ENCODE results near the gene CKS1B. TPM values are rescaled to one million over a fixed set of nuclear protein-coding genes. Genes with fewer than 3 reads are reported as not detected.
A peak's percentile ranks its signal among the peaks of the same experiment; 100 is the strongest.

The CKS1B gene
- total and polyA plus RNA-seq, 4 donors, result 19.3 to 58.9 (median 32.2) TPM

DNA sequence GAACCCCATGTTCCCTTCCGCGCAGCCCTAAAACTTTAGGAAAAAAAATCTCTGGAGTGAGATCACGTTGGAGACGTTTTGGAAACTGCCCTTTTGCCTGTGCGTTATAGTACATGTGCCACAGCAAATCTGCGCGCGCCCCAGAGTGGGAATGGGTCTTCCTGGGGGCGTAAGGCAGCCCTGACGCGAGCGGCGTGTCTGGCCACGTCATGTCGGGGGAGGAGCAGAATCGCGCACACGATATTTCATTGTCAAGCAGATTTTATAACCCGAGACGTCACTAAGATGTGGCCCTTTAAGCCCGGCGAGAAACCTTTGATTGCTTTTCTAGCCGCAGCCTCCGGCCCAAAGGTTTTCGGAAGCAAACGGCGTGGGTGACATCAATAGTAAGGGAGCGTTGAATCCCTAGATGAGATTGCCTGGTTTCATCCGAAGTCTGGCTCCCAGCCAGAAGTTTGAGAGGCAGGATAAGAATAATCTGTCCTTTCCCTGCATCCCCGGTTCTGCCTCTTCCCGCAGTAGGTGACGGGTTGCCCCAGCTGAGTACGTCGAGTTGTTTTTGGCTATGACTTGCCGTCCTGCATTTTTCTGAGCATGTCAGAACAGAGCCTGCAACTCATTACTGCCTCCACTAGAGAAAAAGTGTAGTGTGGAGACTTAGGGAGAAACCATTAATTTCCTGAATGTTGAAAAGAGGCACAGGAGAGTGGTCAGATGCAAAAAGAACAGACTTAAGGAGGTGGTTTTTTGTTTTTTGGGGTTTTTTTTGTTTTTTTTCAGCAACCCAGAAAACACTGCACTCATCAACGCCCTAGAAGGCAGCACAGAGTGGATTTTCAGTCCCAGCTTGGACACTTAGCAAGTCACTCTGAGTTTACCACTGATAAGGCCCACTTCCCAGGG lies 37.1 kb upstream of the CKS1B start:
- Histone ChIP-seq H3K36me3 (ENCODE audit: control insufficient read depth in 1 of 2, insufficient read depth in 2 of 2, low read length in 1 of 2) (no peaks in the 10 kb centered on the region), H3K4me3 (ENCODE audit: low read length in 2 of 2) (peak overlapping the region; percentile 12 to 42), H3K27me3 (ENCODE audit: control insufficient read depth in 1 of 2, insufficient read depth in 2 of 2, low read length in 1 of 2) (no peaks in the 10 kb centered on the region), H3K27ac (ENCODE audit: low read depth in 1 of 2, low read length in 2 of 2) (peak overlapping the region; percentile 64 to 68), H3K4me1 (ENCODE audit: control insufficient read depth in 1 of 2, insufficient read depth in 2 of 2, low read length in 2 of 2) (no peaks in the 10 kb centered on the region), H3K9me3 (ENCODE audit: control insufficient read depth, low read length) (no peaks in the 10 kb centered on the region)
- ATAC-seq (ENCODE audit: low FRiP score) (peak; percentile 94), DNase-seq (peak; percentile 96 to 97)
- intact Hi-C loops (cut with DNase I), result loop anchor here in 1 of 2 donors (5.0 kb wide), 2 partner anchors 65 to 380 kb away; partner anchors contain the start of genes UBE2Q1 and ZBTB7B
- 0% methylated on average over 36 of the region's 36 CpGs for WGBS, 2 donors

DNA sequence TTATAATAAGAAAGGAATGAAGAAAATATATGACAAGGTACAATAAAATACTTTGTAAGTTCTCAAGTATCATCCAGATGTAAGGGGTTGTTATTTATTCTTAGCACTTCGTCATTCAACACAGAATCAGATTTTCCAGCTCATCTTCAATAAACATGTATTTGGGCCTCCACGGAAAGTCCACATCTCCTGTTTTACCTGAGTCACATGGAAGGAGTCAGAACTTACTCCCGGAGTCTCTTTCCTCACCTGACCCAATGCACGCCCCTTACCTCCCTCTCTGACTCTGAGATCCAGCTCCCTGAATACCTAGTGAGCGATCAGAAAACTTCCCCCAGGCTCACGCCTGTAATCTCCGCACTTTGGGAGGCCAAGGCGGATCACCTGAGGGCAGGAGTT lies 36.5 kb upstream of the CKS1B start:
- H3K27ac ChIP-seq (ENCODE audit: low read depth in 1 of 2, low read length in 2 of 2), result peak overlapping the region; percentile 68 to 86
- DNase-seq (peak in 1 of 2 donors; percentile 40), ATAC-seq (ENCODE audit: low FRiP score) (no peak)
- H3K4me3 ChIP-seq (ENCODE audit: low read length in 2 of 2), result peak overlapping the region in 1 of 2 donors; percentile 12
- no peaks in the 10 kb centered on the region for H3K9me3 ChIP-seq (ENCODE audit: control insufficient read depth, low read length)
- WGBS, 2 donors, result 76 to 81% methylated on average over 8 of the region's 8 CpGs
- intact Hi-C loops (cut with DNase I), result loop anchor here in 1 of 2 donors (5.0 kb wide), 2 partner anchors 64 to 381 kb away; partner anchors contain the start of genes UBE2Q1 and ZBTB7B
- no peaks in the 10 kb centered on the region for H3K27me3 ChIP-seq (ENCODE audit: control insufficient read depth in 1 of 2, insufficient read depth in 2 of 2, low read length in 1 of 2)
- no peaks in the 10 kb centered on the region for H3K36me3 ChIP-seq (ENCODE audit: control insufficient read depth in 1 of 2, insufficient read depth in 2 of 2, low read length in 1 of 2)
- no peaks in the 10 kb centered on the region for H3K4me1 ChIP-seq (ENCODE audit: control insufficient read depth in 1 of 2, insufficient read depth in 2 of 2, low read length in 2 of 2)

DNA sequence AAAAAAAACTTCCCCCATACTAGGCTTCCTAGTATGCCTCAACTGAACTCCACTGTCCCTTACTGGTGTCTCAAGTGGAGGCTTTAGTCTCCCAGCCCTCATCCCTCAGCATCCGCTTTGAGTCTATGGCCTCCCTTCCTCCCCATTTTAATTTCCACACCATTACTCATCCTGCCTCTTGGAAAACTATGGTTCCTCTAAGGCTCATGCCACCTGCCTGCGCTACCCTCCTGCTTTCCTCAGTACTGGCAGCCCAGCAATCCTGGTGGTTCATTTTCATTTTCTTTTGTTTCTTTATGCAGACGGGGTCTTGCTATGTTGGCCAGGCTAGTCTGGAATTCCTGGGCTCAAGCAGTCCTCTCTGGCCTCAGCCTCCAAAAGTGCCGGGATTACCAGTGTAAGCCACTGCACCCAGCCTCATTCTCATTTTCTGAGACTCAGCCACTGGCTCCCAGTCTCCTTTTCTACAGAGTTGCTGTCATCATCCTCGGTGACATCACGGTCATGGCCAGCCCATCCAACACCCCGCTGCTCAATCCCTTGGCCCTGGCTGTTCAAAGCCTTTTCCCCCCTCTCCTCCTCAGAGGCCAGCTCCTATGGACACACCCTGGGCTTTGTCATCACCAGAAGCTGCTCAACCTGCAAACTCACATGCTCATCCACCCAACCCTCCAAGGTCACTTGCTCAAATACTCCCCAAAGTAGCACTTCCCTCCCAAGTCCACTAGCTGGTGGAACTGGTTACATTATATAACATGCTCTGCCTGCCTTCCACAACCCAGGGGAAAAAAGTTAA lies 35.7 kb upstream of the CKS1B start:
- Histone ChIP-seq H3K4me1 (ENCODE audit: control insufficient read depth in 1 of 2, insufficient read depth in 2 of 2, low read length in 2 of 2) (no peaks in the 10 kb centered on the region), H3K9me3 (ENCODE audit: control insufficient read depth, low read length) (no peaks in the 10 kb centered on the region), H3K27ac (ENCODE audit: low read depth in 1 of 2, low read length in 2 of 2) (peak overlapping the region in 1 of 2 donors; percentile 9), H3K27me3 (ENCODE audit: control insufficient read depth in 1 of 2, insufficient read depth in 2 of 2, low read length in 1 of 2) (no peaks in the 10 kb centered on the region), H3K4me3 (ENCODE audit: low read length in 2 of 2) (no peak overlapping the region), H3K36me3 (ENCODE audit: control insufficient read depth in 1 of 2, insufficient read depth in 2 of 2, low read length in 1 of 2) (no peaks in the 10 kb centered on the region)
- DNase-seq (peak in 1 of 2 donors; percentile 32), ATAC-seq (ENCODE audit: low FRiP score) (no peak)
- intact Hi-C loops (cut with DNase I), result loop anchor here in 1 of 2 donors (5.0 kb wide), 2 partner anchors 63 to 382 kb away; partner anchors contain the start of genes UBE2Q1 and ZBTB7B
- 88 to 92% methylated on average over 7 of the region's 7 CpGs for WGBS, 2 donors

DNA sequence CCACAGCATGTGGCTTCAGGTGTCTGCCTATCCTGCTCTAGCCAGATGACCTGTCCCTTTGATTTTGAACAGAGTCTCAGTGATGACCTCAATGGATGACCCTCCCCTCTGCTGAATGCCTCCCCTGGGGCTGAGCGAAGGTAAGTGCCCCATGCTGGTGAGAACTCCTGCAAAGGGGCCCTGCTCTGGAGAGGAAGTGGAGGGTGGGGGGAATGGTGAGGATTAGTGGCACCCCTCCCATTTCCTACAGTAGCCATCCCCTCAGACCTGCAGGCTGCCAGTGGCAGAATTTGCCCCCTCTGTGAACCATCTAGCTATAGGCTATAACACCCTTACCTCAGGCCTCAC lies 34.3 kb upstream of the CKS1B start:
- 87 to 95% methylated on average over 1 of the region's 1 CpG for WGBS, 2 donors
- ATAC-seq (ENCODE audit: low FRiP score), result no peak
- intact Hi-C loops (cut with DNase I), result no loop called here
- H3K27ac ChIP-seq (ENCODE audit: low read depth in 1 of 2, low read length in 2 of 2), result no peak overlapping the region
- H3K4me1 ChIP-seq (ENCODE audit: control insufficient read depth in 1 of 2, insufficient read depth in 2 of 2, low read length in 2 of 2), result no peaks in the 10 kb centered on the region
- no peaks in the 10 kb centered on the region for H3K27me3 ChIP-seq (ENCODE audit: control insufficient read depth in 1 of 2, insufficient read depth in 2 of 2, low read length in 1 of 2)
- no peaks in the 10 kb centered on the region for H3K36me3 ChIP-seq (ENCODE audit: control insufficient read depth in 1 of 2, insufficient read depth in 2 of 2, low read length in 1 of 2)
- no peak for DNase-seq
- no peaks in the 10 kb centered on the region for H3K9me3 ChIP-seq (ENCODE audit: control insufficient read depth, low read length)
- H3K4me3 ChIP-seq (ENCODE audit: low read length in 2 of 2), result no peak overlapping the region

DNA sequence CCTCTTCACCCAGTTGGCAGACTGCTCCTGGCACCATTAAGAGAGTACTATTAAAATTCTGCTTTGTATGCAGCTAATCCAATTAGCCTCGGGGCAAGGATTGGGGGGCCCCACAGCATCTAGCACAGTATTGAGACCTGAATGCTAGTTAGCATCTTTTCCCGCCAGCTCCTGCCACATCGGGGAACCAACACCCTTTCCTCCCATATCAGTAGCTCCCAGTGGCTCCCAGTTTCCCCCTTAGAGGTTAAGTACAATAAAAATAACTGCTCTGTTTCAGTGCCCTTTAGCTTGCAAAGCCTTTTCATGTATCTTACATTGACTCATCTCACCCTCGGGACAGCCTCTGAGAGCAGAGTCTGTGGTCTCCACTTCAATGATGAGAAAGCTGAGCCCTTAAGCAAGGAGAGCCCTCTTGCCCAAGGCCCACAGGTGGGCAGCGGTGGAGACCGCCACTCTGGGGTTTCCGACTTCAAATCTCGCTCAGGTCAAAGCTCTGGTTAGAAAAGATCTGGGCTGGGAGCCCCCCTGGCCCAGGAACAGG lies 33.8 kb upstream of the CKS1B start:
- no peak overlapping the region for H3K27ac ChIP-seq (ENCODE audit: low read depth in 1 of 2, low read length in 2 of 2)
- DNase-seq (no peak), ATAC-seq (ENCODE audit: low FRiP score) (no peak)
- 84 to 87% methylated on average over 8 of the region's 8 CpGs for WGBS, 2 donors
- H3K36me3 ChIP-seq (ENCODE audit: control insufficient read depth in 1 of 2, insufficient read depth in 2 of 2, low read length in 1 of 2), result no peaks in the 10 kb centered on the region
- no peaks in the 10 kb centered on the region for H3K9me3 ChIP-seq (ENCODE audit: control insufficient read depth, low read length)
- no peaks in the 10 kb centered on the region for H3K4me1 ChIP-seq (ENCODE audit: control insufficient read depth in 1 of 2, insufficient read depth in 2 of 2, low read length in 2 of 2)
- H3K4me3 ChIP-seq (ENCODE audit: low read length in 2 of 2), result no peak overlapping the region
- intact Hi-C loops (cut with DNase I), result no loop called here
- H3K27me3 ChIP-seq (ENCODE audit: control insufficient read depth in 1 of 2, insufficient read depth in 2 of 2, low read length in 1 of 2), result no peaks in the 10 kb centered on the region

DNA sequence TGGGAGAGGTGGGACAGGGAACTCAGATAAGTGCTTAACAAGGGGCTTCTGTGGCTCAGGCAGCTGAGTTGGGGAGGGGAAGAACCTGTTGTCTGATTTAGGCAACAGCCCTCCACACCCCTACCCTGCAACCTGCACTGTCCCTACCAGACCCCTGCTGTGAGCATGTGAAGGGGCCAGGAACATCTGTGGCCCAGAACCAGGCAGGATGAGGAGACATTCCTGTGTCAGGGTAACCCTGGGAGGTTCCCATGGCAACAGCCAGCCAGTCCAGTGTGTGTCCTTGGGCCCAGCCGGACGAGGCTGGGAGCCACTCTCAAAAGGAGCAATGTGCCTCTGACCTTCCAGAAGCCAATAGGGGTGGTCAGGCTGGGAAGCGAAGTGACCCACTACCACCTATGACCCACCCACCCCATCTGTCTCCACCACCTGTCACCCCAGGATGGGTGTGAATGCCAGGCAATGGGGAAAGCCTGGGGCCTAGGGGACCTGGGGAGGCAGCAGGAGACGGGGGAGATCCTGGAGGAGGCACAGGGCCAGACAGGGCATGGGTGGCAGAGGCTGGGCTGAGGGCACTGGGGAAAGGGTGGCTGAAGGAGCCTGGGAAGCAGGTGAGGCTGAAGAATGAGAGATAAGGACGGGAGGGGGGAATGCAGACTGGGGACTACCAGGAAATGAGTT lies 33.0 kb upstream of the CKS1B start:
- WGBS, 2 donors, result 58 to 59% methylated on average over 5 of the region's 5 CpGs
- intact Hi-C loops (cut with DNase I), result no loop called here
- H3K36me3 ChIP-seq (ENCODE audit: control insufficient read depth in 1 of 2, insufficient read depth in 2 of 2, low read length in 1 of 2), result no peaks in the 10 kb centered on the region
- H3K4me3 ChIP-seq (ENCODE audit: low read length in 2 of 2), result no peak overlapping the region
- ATAC-seq (ENCODE audit: low FRiP score), result no peak
- H3K27ac ChIP-seq (ENCODE audit: low read depth in 1 of 2, low read length in 2 of 2), result no peak overlapping the region
- H3K9me3 ChIP-seq (ENCODE audit: control insufficient read depth, low read length), result no peaks in the 10 kb centered on the region
- H3K4me1 ChIP-seq (ENCODE audit: control insufficient read depth in 1 of 2, insufficient read depth in 2 of 2, low read length in 2 of 2), result no peaks in the 10 kb centered on the region
- DNase-seq, result no peak
- H3K27me3 ChIP-seq (ENCODE audit: control insufficient read depth in 1 of 2, insufficient read depth in 2 of 2, low read length in 1 of 2), result no peaks in the 10 kb centered on the region

DNA sequence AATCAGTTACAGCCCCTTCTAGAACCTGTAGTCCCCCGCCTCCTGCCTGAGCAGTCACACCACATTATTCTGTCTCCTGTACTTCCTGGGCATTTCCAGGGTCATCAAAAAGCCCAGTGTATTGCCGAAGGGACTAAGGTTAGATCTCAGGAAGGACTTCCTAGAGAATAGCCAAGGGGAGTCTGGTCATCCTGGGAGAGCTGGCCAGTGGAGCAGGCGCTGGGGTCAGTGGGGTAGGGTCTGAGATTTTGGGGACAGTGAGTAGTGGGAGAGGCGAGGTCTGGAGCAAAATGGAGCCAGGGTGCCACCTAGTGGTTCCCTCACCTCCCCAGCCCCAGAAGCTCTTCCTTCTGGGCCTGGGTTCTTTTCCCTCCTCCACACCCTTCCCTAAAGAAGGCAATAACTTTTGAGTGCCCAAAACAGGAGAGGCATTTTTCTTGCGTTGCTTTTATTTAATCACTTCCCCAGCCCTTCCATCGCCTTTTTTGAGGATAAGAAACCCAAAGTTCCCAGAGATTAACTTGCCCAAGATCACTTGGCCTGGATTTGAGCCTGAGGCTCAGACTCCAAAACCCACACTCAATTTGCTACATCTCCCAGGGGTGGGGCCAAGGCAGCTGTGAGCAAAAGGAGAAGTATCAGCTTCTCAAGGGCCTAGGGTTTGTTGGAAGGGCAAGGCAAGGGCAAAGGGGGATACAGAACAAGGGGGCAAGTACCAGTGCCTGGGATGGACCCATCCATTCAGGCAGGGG lies 30.7 kb upstream of the CKS1B start:
- intact Hi-C loops (cut with DNase I), result no loop called here
- Histone ChIP-seq H3K4me1 (ENCODE audit: control insufficient read depth in 1 of 2, insufficient read depth in 2 of 2, low read length in 2 of 2) (no peaks in the 10 kb centered on the region), H3K4me3 (ENCODE audit: low read length in 2 of 2) (no peak overlapping the region), H3K36me3 (ENCODE audit: control insufficient read depth in 1 of 2, insufficient read depth in 2 of 2, low read length in 1 of 2) (no peaks in the 10 kb centered on the region), H3K27ac (ENCODE audit: low read depth in 1 of 2, low read length in 2 of 2) (no peak overlapping the region), H3K9me3 (ENCODE audit: control insufficient read depth, low read length) (no peaks in the 10 kb centered on the region), H3K27me3 (ENCODE audit: control insufficient read depth in 1 of 2, insufficient read depth in 2 of 2, low read length in 1 of 2) (no peaks in the 10 kb centered on the region)
- no peak for DNase-seq
- 53 to 55% methylated on average over 6 of the region's 6 CpGs for WGBS, 2 donors
- ATAC-seq (ENCODE audit: low FRiP score), result no peak
